BJ (cell line): Measurements from ENCODE around the gene DHX34. TPM values are rescaled to one million over a fixed set of nuclear protein-coding genes. Genes with fewer than 3 reads are reported as not detected.
"Not testable (repeated sequence)": the region's sequence is repeated elsewhere in the genome, so short reads cannot be mapped to it uniquely, and the experiment has no call there.

ENCODE experiments used
- CTCF ChIA-PET: fragments of 350-600 bp; formaldehyde crosslinking; extraction: SDS; loops from one replicate; lab custom pipeline; 2021; ENCODE audit warnings: antibody characterized with exemption, inconsistent platforms; lab: Yijun Ruan, JAX
- POLR2A ChIA-PET: fragments of 300-600 bp; sonication (Branson Sonifier 250); formaldehyde crosslinking; extraction: SDS; loops from one replicate; lab custom pipeline; 2021; ENCODE audit warnings: antibody characterized with exemption; lab: Charles Lee
- DNase-seq: peaks from one replicate; pipeline ENCODE4 v3.0.0-alpha.2; 2011; ENCODE audit warnings: low read depth
- H3K27me3 ChIP-seq: 2 replicates; pipeline ENCODE4 v1.6.0; 2011; ENCODE audit warnings: low read length; ENCODE audit not compliant: control insufficient read depth, insufficient read depth
- H3K36me3 ChIP-seq: 2 replicates; pipeline ENCODE4 v1.5.1; 2011; ENCODE audit warnings: low read length; ENCODE audit not compliant: control insufficient read depth, insufficient read depth
- H3K4me3 ChIP-seq: 2 replicates; pipeline ENCODE4 v1.5.1; 2011; ENCODE audit warnings: low read depth, mild to moderate bottlenecking, control low read depth, low read length
- polyA plus RNA-seq: library from polyadenylated mRNA; depleted of rRNA; stranded (reverse); fragments of >200 nt; gene quantifications from 2 replicates; pipeline ENCODE4 v1.2.3, GENCODE V29; 2011
- TF ChIP-seq, protein P1 (sequence below): IDR thresholded peaks from 2 replicates; pipeline ENCODE4 v1.5.1; 2011; ENCODE audit warnings: low read depth, mild to moderate bottlenecking, control low read depth, inconsistent platforms, low read length, moderate library complexity; ENCODE audit not compliant: insufficient read depth

Gene DHX34
- polyA plus RNA-seq, 1 experiment, result 6.4 TPM

DNA sequence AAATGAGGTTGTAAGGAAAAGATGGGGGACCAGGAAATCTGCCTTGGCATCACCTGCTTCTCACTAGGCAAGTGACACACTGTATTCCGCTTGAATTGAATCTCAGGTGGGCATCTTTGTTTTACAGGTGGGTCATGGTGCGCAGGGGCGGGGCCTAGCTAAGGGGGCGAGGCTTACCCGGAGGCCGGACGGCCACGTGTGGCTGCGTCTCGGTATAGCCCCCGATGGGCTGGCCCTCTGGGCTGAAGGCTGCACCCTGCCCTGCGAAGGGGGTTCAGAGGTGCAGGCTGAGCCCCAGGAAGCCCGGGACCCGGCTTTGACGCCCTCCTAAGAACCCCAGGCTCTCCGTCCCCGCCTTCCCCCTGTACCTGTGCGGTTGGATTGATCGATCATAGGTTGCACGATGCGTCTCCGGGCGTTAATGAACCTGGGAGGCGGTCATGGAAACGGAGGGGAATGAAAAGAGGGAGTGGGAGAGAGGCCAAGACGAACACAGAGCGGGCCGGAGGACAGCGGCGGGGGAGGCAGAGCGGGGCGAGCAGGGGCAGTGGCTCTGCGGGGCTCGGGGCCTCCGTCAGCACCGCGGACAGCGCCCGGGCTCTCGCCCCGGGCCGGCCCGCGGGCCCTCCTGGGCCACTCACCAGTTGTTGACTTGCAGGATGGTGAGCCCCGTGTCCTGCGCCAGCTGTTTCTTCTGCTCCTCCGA, 57.7 kb downstream of the DHX34 start:
- POLR2A ChIA-PET, result interaction anchor here (0.6 kb wide), 1 partner anchor 180 kb away, joined by 21 read pairs; no protein-coding TSS in a partner anchor
- no peaks in the 10 kb centered on the region for H3K27me3 ChIP-seq
- DNase-seq, result no peak
- CTCF ChIA-PET, result no interaction called here
- TF ChIP-seq, protein P1, sequence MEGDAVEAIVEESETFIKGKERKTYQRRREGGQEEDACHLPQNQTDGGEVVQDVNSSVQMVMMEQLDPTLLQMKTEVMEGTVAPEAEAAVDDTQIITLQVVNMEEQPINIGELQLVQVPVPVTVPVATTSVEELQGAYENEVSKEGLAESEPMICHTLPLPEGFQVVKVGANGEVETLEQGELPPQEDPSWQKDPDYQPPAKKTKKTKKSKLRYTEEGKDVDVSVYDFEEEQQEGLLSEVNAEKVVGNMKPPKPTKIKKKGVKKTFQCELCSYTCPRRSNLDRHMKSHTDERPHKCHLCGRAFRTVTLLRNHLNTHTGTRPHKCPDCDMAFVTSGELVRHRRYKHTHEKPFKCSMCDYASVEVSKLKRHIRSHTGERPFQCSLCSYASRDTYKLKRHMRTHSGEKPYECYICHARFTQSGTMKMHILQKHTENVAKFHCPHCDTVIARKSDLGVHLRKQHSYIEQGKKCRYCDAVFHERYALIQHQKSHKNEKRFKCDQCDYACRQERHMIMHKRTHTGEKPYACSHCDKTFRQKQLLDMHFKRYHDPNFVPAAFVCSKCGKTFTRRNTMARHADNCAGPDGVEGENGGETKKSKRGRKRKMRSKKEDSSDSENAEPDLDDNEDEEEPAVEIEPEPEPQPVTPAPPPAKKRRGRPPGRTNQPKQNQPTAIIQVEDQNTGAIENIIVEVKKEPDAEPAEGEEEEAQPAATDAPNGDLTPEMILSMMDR, result no peak
- H3K36me3 ChIP-seq, result peaks cover 10% of the 10 kb centered on the region
- no peak overlapping the region for H3K4me3 ChIP-seq

DNA sequence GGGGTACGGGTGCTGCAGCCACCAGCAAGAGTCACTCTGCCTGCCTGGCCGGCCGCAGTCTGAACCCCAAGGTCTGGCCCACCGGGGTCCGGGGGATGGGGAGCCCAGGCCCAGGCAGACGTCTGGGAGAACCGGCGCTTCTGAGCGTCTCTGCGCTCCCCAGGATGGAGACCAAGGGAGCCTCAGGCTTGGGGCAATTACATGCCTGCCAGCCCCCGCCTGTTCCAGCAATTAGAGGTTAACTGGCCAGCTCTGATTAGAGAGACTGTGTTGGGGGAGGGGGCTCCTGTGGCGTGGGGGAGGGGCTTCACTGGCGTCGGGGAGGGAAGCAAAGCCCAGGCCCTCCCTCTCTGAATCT, 58.3 kb downstream of the DHX34 start:
- POLR2A ChIA-PET, result interaction anchor here (0.6 kb wide), 1 partner anchor 180 kb away, joined by 21 read pairs; no protein-coding TSS in a partner anchor
- H3K27me3 ChIP-seq, result no peaks in the 10 kb centered on the region
- no peak overlapping the region for H3K4me3 ChIP-seq
- DNase-seq, result no peak
- peaks cover 10% of the 10 kb centered on the region for H3K36me3 ChIP-seq
- TF ChIP-seq, protein P1, result no peak
- CTCF ChIA-PET, result no interaction called here

DNA sequence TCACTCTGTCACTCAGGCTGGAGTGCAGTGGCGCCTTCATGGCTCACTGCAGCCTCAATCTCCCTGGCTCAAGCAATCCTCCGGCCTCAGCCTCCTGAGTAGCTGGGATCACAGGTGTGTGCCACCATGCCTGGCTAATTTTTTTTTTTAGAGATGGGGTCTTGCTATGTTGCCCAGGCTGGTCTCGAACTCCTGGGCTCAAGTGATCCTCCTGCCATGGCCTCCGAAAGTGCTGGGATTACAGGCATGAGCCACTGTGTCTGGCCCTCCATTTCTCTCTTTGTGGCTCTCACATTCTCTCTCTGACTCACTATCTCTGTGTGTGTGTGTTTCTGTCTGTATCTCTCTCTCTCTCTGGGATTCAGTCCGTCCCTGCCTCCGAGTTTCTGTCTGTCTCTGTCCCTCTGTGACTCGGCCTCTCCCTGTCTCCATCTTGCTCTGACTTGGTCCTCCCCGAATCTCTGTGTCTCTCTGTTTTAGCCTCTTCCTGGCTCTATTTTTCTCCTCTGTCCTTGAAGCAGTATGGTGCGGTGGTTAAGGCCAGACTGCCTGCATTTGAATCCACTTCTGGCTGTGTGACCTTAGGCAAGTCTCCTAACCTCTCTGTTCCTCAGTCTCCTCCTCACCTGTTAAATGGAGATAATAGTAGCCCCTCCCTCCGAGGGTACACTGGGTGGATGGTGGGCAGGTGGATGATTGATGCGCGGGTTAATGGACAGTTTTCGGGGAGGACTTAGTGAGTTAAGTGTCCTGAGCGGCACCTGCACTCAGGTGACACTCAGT, 59.2 kb downstream of the DHX34 start:
- no peak for DNase-seq
- ChIA-PET POLR2A (no interaction called here), CTCF (no interaction called here)
- Histone ChIP-seq H3K36me3 (peaks cover 11% of the 10 kb centered on the region), H3K4me3 (no peak overlapping the region), H3K27me3 (no peaks in the 10 kb centered on the region)
- TF ChIP-seq, protein P1, result no peak

- DNase-seq, result no peak
- TF ChIP-seq, protein P1, result no peak
These were observed 62.0 kb downstream of the DHX34 start for GRCh38 chr19:47411101-47411500.

GRCh38 chr19:47411696-47412095, 62.6 kb downstream of the DHX34 start:
- POLR2A ChIA-PET, H3K4me3 ChIP-seq, CTCF ChIA-PET, DNase-seq, H3K27me3 ChIP-seq: not testable (repeated sequence)
- peaks cover 21% of the 10 kb centered on the region for H3K36me3 ChIP-seq

More at GRCh38 chr19:47411101-47411500, 62.0 kb downstream of the DHX34 start:
- Histone ChIP-seq H3K4me3 (no peak overlapping the region), H3K27me3 (no peaks in the 10 kb centered on the region), H3K36me3 (peaks cover 21% of the 10 kb centered on the region)
- CTCF ChIA-PET, result interaction anchor here (1.3 kb wide), 1 partner anchor 116 kb away, joined by 3 read pairs; no protein-coding TSS in a partner anchor
- POLR2A ChIA-PET, result no interaction called here
